ENCODE measurements around the gene ELMO1. TPM values are rescaled to one million over a fixed set of nuclear protein-coding genes. Genes with fewer than 3 reads are reported as not detected.

ELMO1 gene
- polyA plus RNA-seq, 1 experiment: not detected

DNA sequence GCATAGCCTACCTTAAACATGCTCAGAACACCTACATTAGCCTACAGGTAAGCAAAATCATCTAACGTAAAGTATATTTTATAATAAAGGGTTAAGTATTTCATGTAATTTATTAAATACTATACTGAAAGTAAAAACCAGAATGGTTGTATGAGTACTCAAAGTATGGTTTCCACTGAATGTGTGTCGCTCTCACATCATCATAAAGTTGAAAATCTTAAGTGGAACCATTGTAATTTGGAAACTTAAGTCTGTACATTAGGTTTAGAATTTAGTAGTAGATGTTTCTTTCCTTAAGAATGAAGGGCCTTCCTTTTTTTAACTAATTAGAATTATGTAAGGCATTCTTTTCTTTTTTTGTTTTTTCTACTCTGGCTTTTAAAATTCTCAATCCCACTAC lies 484.4 kb downstream of the ELMO1 start:
- no peak overlapping the region for H3K27ac ChIP-seq (ENCODE audit: low read depth, low read length)
- CTCF ChIA-PET: interaction anchor here (1.0 to 5.5 kb wide), 5 partner anchors 22 to 477 kb away, joined by 4 to 29 read pairs (median 5); no protein-coding TSS in a partner anchor
- H3K4me3 ChIP-seq (ENCODE audit: low read depth, low read length): no peak overlapping the region
- TF ChIP-seq, protein P1, sequence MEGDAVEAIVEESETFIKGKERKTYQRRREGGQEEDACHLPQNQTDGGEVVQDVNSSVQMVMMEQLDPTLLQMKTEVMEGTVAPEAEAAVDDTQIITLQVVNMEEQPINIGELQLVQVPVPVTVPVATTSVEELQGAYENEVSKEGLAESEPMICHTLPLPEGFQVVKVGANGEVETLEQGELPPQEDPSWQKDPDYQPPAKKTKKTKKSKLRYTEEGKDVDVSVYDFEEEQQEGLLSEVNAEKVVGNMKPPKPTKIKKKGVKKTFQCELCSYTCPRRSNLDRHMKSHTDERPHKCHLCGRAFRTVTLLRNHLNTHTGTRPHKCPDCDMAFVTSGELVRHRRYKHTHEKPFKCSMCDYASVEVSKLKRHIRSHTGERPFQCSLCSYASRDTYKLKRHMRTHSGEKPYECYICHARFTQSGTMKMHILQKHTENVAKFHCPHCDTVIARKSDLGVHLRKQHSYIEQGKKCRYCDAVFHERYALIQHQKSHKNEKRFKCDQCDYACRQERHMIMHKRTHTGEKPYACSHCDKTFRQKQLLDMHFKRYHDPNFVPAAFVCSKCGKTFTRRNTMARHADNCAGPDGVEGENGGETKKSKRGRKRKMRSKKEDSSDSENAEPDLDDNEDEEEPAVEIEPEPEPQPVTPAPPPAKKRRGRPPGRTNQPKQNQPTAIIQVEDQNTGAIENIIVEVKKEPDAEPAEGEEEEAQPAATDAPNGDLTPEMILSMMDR (IDR thresholded peaks at IDR 0.05; ENCODE audit: low read depth, low read length): no peak
- no peak for DNase-seq (ENCODE audit: low read depth, low spot score)
- H3K9me3 ChIP-seq (ENCODE audit: control insufficient read depth, insufficient read depth, low read length): no peaks in the 10 kb centered on the region
- POLR2A ChIA-PET: no interaction called here
- peaks cover 2% of the 10 kb centered on the region for H3K27me3 ChIP-seq (ENCODE audit: control insufficient read depth, insufficient read depth, low read length)

DNA sequence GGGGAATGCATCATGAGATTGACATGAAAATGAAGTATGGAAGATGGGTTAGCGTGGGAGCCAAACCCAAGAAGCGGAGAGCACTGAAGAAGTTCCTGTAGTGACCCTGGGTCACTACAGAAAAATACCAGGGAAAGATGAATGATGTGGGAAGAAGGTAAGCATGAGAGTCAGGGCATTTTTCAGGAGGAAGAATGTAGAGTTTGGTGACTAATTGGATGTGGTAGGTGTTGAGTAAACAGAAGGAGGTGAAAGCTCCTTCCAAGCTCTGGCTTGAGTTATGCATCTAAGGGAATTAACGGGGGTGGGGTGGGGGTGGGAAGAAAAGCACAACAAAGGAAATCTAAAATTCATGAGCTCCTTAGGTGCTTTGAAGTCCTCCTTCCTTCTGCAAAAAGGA lies 486.3 kb downstream of the ELMO1 start:
- no peak overlapping the region for H3K4me3 ChIP-seq (ENCODE audit: low read depth, low read length)
- no peak overlapping the region for H3K27ac ChIP-seq (ENCODE audit: low read depth, low read length)
- DNase-seq (ENCODE audit: low read depth, low spot score): no peak
- POLR2A ChIA-PET: no interaction called here
- peaks cover 2% of the 10 kb centered on the region for H3K27me3 ChIP-seq (ENCODE audit: control insufficient read depth, insufficient read depth, low read length)
- H3K9me3 ChIP-seq (ENCODE audit: control insufficient read depth, insufficient read depth, low read length): no peaks in the 10 kb centered on the region
- TF ChIP-seq, protein P1 (IDR thresholded peaks at IDR 0.05; ENCODE audit: low read depth, low read length): no peak
- CTCF ChIA-PET: interaction anchor here (0.7 to 5.5 kb wide), 4 partner anchors 25 to 236 kb away, joined by 3 to 29 read pairs (median 14); no protein-coding TSS in a partner anchor

- Histone ChIP-seq H3K27me3 (ENCODE audit: control insufficient read depth, insufficient read depth, low read length) (peaks cover 2% of the 10 kb centered on the region), H3K27ac (ENCODE audit: low read depth, low read length) (no peak overlapping the region), H3K9me3 (ENCODE audit: control insufficient read depth, insufficient read depth, low read length) (no peaks in the 10 kb centered on the region), H3K4me3 (ENCODE audit: low read depth, low read length) (no peak overlapping the region)
- CTCF ChIA-PET: interaction anchor here (1.5 to 5.5 kb wide), 4 partner anchors 25 to 474 kb away, joined by 4 to 29 read pairs (median 14); no protein-coding TSS in a partner anchor
- no peak for DNase-seq (ENCODE audit: low read depth, low spot score)
- POLR2A ChIA-PET: no interaction called here
- TF ChIP-seq, protein P1 (IDR thresholded peaks at IDR 0.05; ENCODE audit: low read depth, low read length): no peak
These were observed 487.0 kb downstream of the ELMO1 start for GRCh38 chr7:36961693-36962092.

- CTCF ChIA-PET: interaction anchor here (0.5 to 5.5 kb wide), 5 partner anchors 26 to 505 kb away, joined by 3 to 29 read pairs (median 10); no protein-coding TSS in a partner anchor
- no peaks in the 10 kb centered on the region for H3K9me3 ChIP-seq (ENCODE audit: control insufficient read depth, insufficient read depth, low read length)
- POLR2A ChIA-PET: no interaction called here
- no peak for DNase-seq (ENCODE audit: low read depth, low spot score)
- H3K4me3 ChIP-seq (ENCODE audit: low read depth, low read length): no peak overlapping the region
- H3K27ac ChIP-seq (ENCODE audit: low read depth, low read length): no peak overlapping the region
- TF ChIP-seq, protein P1 (IDR thresholded peaks at IDR 0.05; ENCODE audit: low read depth, low read length): no peak
- peaks cover 2% of the 10 kb centered on the region for H3K27me3 ChIP-seq (ENCODE audit: control insufficient read depth, insufficient read depth, low read length)
These were observed 487.6 kb downstream of the ELMO1 start for GRCh38 chr7:36961097-36961496.

DNA sequence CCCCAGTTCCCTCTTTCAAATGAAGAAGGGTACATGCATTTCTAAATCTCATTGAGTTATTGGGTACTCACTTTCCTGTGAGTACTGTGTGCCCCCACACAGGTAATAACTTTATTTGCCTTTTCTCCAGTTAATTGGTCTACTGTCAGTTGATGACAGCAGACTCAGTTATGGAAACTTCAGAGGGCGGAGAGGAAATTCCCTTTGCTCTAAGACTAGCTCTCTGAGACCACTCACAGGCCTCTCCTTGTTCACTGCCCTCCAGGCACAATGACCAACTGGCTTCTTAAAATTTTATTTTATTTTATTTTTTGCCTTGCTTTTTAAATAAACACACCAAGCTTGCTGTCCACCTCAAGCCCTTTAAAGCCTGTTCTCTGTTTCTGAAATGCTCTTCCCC lies 488.6 kb downstream of the ELMO1 start:
- Histone ChIP-seq H3K27me3 (ENCODE audit: control insufficient read depth, insufficient read depth, low read length) (peaks cover under 1% of the 10 kb centered on the region), H3K9me3 (ENCODE audit: control insufficient read depth, insufficient read depth, low read length) (no peaks in the 10 kb centered on the region), H3K27ac (ENCODE audit: low read depth, low read length) (no peak overlapping the region), H3K4me3 (ENCODE audit: low read depth, low read length) (no peak overlapping the region)
- TF ChIP-seq, protein P1 (IDR thresholded peaks at IDR 0.05; ENCODE audit: low read depth, low read length): no peak
- ChIA-PET POLR2A (no interaction called here), CTCF (interaction anchor here (2.5 to 5.5 kb wide), 3 partner anchors 27 to 238 kb away, joined by 10 to 29 read pairs (median 19); no protein-coding TSS in a partner anchor)
- no peak for DNase-seq (ENCODE audit: low read depth, low spot score)
